Caco-2 (cell line): ENCODE data around the gene PRKG2. TPM values are rescaled to one million over a fixed set of nuclear protein-coding genes. Genes with fewer than 3 reads are reported as not detected.

ENCODE experiments used
- BruUV-seq: library from RNA; stranded (reverse); fragments of 400-500 nt; replicated peaks from 2 replicates; lab custom pipeline; 2021; lab: Mats Ljungman, UMichigan
- CTCF ChIA-PET: fragments of 300-600 bp; sonication (Branson Sonifier 250); formaldehyde crosslinking; loops from one replicate; lab custom pipeline; 2022; ENCODE audit warnings: antibody characterized with exemption; lab: Charles Lee
- POLR2A ChIA-PET: fragments of 300-600 bp; sonication (Branson Sonifier 250); formaldehyde crosslinking; loops from one replicate; lab custom pipeline; 2022; ENCODE audit warnings: antibody characterized with exemption; lab: Charles Lee
- DNase-seq, 2 experiments: peaks; one replicate each; pipeline versions ENCODE4 v3.0.0 to v3.0.0-alpha.2; 2020 to 2022
- H3K27me3 ChIP-seq: replicated peaks from 2 replicates; pipeline ENCODE4 v1.6.0; 2011; ENCODE audit warnings: low read length; ENCODE audit not compliant: control insufficient read depth, insufficient read depth
- H3K36me3 ChIP-seq: 2 replicates; pipeline ENCODE4 v1.5.1; 2011; ENCODE audit warnings: low read length; ENCODE audit not compliant: control insufficient read depth, insufficient read depth
- H3K4me1 ChIP-seq: fragments of 250-450 bp; sonication (Bioruptor Pico); 2 replicates; pipeline ENCODE4 v1.5.1; 2020; ENCODE audit warnings: mild to moderate bottlenecking
- H3K4me3 ChIP-seq: 2 replicates; pipeline ENCODE4 v1.5.1; 2011; ENCODE audit warnings: low read depth, mild to moderate bottlenecking, control low read depth, low read length
- H3K9me3 ChIP-seq: fragments of 250-450 bp; sonication (Bioruptor Pico); 2 replicates; pipeline ENCODE4 v1.5.1; 2020; ENCODE audit warnings: mild to moderate bottlenecking, moderate library complexity
- H3K27ac Mint-ChIP-seq: one replicate; pipeline ENCODE4 v1.8.0; 2022; ENCODE audit warnings: mixed read lengths; ENCODE audit not compliant: unreplicated experiment
- H3K27me3 Mint-ChIP-seq: one replicate; pipeline ENCODE4 v1.8.0; 2022; ENCODE audit warnings: mixed read lengths; ENCODE audit not compliant: insufficient read depth, unreplicated experiment
- H3K36me3 Mint-ChIP-seq: one replicate; pipeline ENCODE4 v1.8.0; 2022; ENCODE audit warnings: mild to moderate bottlenecking, mixed read lengths; ENCODE audit not compliant: insufficient read depth, unreplicated experiment
- H3K4me1 Mint-ChIP-seq: one replicate; pipeline ENCODE4 v1.8.0; 2022; ENCODE audit warnings: low read depth, mixed read lengths; ENCODE audit not compliant: unreplicated experiment
- H3K4me3 Mint-ChIP-seq: one replicate; pipeline ENCODE4 v1.8.0; 2022; ENCODE audit warnings: mild to moderate bottlenecking, moderate library complexity, mixed read lengths; ENCODE audit not compliant: unreplicated experiment
- H3K9me3 Mint-ChIP-seq: one replicate; pipeline ENCODE4 v1.8.0; 2022; ENCODE audit warnings: mixed read lengths; ENCODE audit not compliant: unreplicated experiment
- intact Hi-C: fragments of 100-400 bp; cut with micrococcal nuclease; formaldehyde crosslinking; loops from one replicate; pipeline ENCODE4 v1.10.0; 2022; ENCODE audit not compliant: unreplicated experiment
- total RNA-seq: library from RNA; stranded (reverse); gene quantifications from 2 replicates; pipeline ENCODE4 v1.2.3, GENCODE V29; 2022
- TF ChIP-seq, protein P1 (sequence below), 2 experiments: fragments of 200-600 bp in 1 of 2; IDR thresholded peaks; 1 replicate in 1 of 2; 2 replicates in 1 of 2; pipeline versions ENCODE4 v1.5.1 to v1.8.0; 2011 to 2022; ENCODE audit warnings: antibody characterized with exemption in 1 of 2, control low read depth in 1 of 2, inconsistent platforms in 1 of 2, low read depth in 1 of 2, low read length in 1 of 2, mild to moderate bottlenecking in 1 of 2, moderate library complexity in 1 of 2; ENCODE audit not compliant: insufficient read depth in 1 of 2, severe bottlenecking in 1 of 2, unreplicated experiment in 1 of 2

Gene PRKG2
- total RNA-seq, 1 experiment from 2014 or later = 5.6 TPM

DNA sequence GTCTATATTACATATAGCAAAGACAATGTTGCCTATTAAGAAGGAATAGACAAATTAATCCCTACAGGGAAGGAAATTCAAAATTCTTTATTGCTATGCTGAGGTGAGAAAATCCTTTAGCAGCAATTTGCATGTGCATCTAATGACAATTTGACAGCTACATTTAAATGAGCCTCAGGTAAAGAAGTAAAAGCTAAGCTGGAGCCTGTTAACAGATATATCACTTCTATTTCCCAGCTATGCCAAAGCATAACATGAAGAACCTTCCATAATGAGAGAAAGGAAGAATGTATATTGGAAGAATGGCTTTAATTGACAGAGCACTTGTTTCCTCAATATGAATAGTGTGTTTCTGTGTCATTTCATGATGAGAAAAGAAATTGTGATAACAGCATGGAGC, 112.9 kb downstream of the PRKG2 start:
- Mint-ChIP-seq H3K27ac (no peak overlapping the region), H3K4me3 (no peak overlapping the region), H3K27me3 (no peaks in the 10 kb centered on the region), H3K4me1 (no peaks in the 10 kb centered on the region), H3K9me3 (peaks cover 4% of the 10 kb centered on the region), H3K36me3 (no peaks in the 10 kb centered on the region)
- H3K36me3 ChIP-seq = no peaks in the 10 kb centered on the region
- intact Hi-C loops = no loop called here
- ChIA-PET CTCF (no interaction called here), POLR2A (no interaction called here)
- DNase-seq = no peak
- no TSS peak for BruUV-seq
- H3K4me1 ChIP-seq = no peaks in the 10 kb centered on the region
- H3K27me3 ChIP-seq = no peaks in the 10 kb centered on the region
- H3K9me3 ChIP-seq = no peaks in the 10 kb centered on the region
- TF ChIP-seq, protein P1, sequence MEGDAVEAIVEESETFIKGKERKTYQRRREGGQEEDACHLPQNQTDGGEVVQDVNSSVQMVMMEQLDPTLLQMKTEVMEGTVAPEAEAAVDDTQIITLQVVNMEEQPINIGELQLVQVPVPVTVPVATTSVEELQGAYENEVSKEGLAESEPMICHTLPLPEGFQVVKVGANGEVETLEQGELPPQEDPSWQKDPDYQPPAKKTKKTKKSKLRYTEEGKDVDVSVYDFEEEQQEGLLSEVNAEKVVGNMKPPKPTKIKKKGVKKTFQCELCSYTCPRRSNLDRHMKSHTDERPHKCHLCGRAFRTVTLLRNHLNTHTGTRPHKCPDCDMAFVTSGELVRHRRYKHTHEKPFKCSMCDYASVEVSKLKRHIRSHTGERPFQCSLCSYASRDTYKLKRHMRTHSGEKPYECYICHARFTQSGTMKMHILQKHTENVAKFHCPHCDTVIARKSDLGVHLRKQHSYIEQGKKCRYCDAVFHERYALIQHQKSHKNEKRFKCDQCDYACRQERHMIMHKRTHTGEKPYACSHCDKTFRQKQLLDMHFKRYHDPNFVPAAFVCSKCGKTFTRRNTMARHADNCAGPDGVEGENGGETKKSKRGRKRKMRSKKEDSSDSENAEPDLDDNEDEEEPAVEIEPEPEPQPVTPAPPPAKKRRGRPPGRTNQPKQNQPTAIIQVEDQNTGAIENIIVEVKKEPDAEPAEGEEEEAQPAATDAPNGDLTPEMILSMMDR (IDR thresholded peaks at IDR 0.05; ENCODE audit: insufficient read depth in 1 of 2, low read depth in 1 of 2, low read length in 1 of 2, severe bottlenecking in 1 of 2, unreplicated experiment in 1 of 2) = no peak
- H3K4me3 ChIP-seq = no peak overlapping the region

- H3K4me3 ChIP-seq = no peak overlapping the region
- no peaks in the 10 kb centered on the region for H3K9me3 Mint-ChIP-seq
- ChIA-PET CTCF (no interaction called here), POLR2A (no interaction called here)
- no peaks in the 10 kb centered on the region for H3K36me3 ChIP-seq
- no peaks in the 10 kb centered on the region for H3K4me1 Mint-ChIP-seq
- no peak overlapping the region for H3K27ac Mint-ChIP-seq
- no peaks in the 10 kb centered on the region for H3K27me3 ChIP-seq
- H3K27me3 Mint-ChIP-seq = no peaks in the 10 kb centered on the region
- no TSS peak for BruUV-seq
- H3K36me3 Mint-ChIP-seq = no peaks in the 10 kb centered on the region
- TF ChIP-seq, protein P1 (IDR thresholded peaks at IDR 0.05; ENCODE audit: insufficient read depth in 1 of 2, low read depth in 1 of 2, low read length in 1 of 2, severe bottlenecking in 1 of 2, unreplicated experiment in 1 of 2) = no peak
- no peaks in the 10 kb centered on the region for H3K9me3 ChIP-seq
- DNase-seq = no peak
- intact Hi-C loops = no loop called here
- no peak overlapping the region for H3K4me3 Mint-ChIP-seq
- no peaks in the 10 kb centered on the region for H3K4me1 ChIP-seq
These were observed 118.5 kb downstream of the PRKG2 start for GRCh38 chr4:81096566-81096965.

GRCh38 chr4:81095389-81095788, 119.6 kb downstream of the PRKG2 start:
- Histone ChIP-seq H3K4me3 (no peak overlapping the region), H3K9me3 (no peaks in the 10 kb centered on the region), H3K4me1 (no peaks in the 10 kb centered on the region), H3K27me3 (no peaks in the 10 kb centered on the region), H3K36me3 (no peaks in the 10 kb centered on the region)
- no peaks in the 10 kb centered on the region for H3K36me3 Mint-ChIP-seq
- intact Hi-C loops = no loop called here
- no peaks in the 10 kb centered on the region for H3K27me3 Mint-ChIP-seq
- DNase-seq = no peak
- H3K9me3 Mint-ChIP-seq = no peaks in the 10 kb centered on the region
- H3K4me3 Mint-ChIP-seq = no peak overlapping the region
- TF ChIP-seq, protein P1 (IDR thresholded peaks at IDR 0.05; ENCODE audit: insufficient read depth in 1 of 2, low read depth in 1 of 2, low read length in 1 of 2, severe bottlenecking in 1 of 2, unreplicated experiment in 1 of 2) = no peak
- BruUV-seq = no TSS peak
- ChIA-PET POLR2A (no interaction called here), CTCF (no interaction called here)
- H3K27ac Mint-ChIP-seq = no peak overlapping the region
- H3K4me1 Mint-ChIP-seq = no peaks in the 10 kb centered on the region
